HepG2 (cell line): ENCODE results near the gene PIEZO1. TPM values are rescaled to one million over a fixed set of nuclear protein-coding genes. Genes with fewer than 3 reads are reported as not detected.
A peak's percentile ranks its signal among the peaks of the same experiment; 100 is the strongest.

Experiments used
- ATAC-seq: fragments of 200-7000 bp; cut with Tn5 transposase; 3 replicates; pipeline ENCODE4 v1.9.1; 2020; ENCODE audit warnings: mild to moderate bottlenecking, moderate library complexity
- BruUV-seq: library from RNA; stranded (reverse); fragments of 400-500 nt; replicated peaks from 2 replicates; lab custom pipeline; 2021; lab: Mats Ljungman, UMichigan
- CTCF ChIA-PET: fragments of 300-600 bp; formaldehyde crosslinking; extraction: SDS; loops from one replicate; lab custom pipeline; 2021; ENCODE audit warnings: low total read pairs, inconsistent platforms, low intra/inter-chr PET ratio; lab: Yijun Ruan, JAX
- POLR2A ChIA-PET: fragments of 350-600 bp; sonication (Branson Sonifier 250); formaldehyde crosslinking; loops from one replicate; lab custom pipeline; 2020; ENCODE audit warnings: antibody characterized with exemption, inconsistent platforms; lab: Yijun Ruan, JAX
- DNase-seq: peaks from one replicate; pipeline ENCODE4 v3.0.0-alpha.2; 2015; ENCODE audit warnings: low spot score
- FAIRE-seq: peaks from 3 replicates; lab custom pipeline; 2011; peaks lifted over from hg19 to GRCh38; lab: Jason Lieb, UNC
- H2AFZ ChIP-seq: one replicate; pipeline ENCODE4 v1.6.1; 2011; ENCODE audit warnings: low read length, inconsistent platforms
- H3K27ac ChIP-seq: fragments of 300-600 bp; 3 replicates; pipeline ENCODE4 v1.8.0; 2011; ENCODE audit warnings: mixed run types, mild to moderate bottlenecking, mixed read lengths, low read length, inconsistent platforms; ENCODE audit not compliant: insufficient read depth; ENCODE audit errors: extremely low read length
- H3K27me3 ChIP-seq, 2 experiments: fragments of 200-600 bp in 1 of 2; 2 replicates in 1 of 2; 3 replicates in 1 of 2; pipeline versions ENCODE4 v1.6.0 to v1.8.0; 2011; ENCODE audit warnings: low read length in 2 of 2, mild to moderate bottlenecking in 2 of 2, moderate library complexity in 2 of 2, inconsistent platforms in 1 of 2; ENCODE audit not compliant: insufficient read depth in 2 of 2, control insufficient read depth in 1 of 2
- H3K36me3 ChIP-seq, 2 experiments: fragments of 200-600 bp in 1 of 2; replicated peaks in 1 of 2; 2 replicates in 1 of 2; 3 replicates in 1 of 2; pipeline versions ENCODE4 v1.5.1 to v1.8.0; 2011; ENCODE audit warnings: low read length in 2 of 2, inconsistent platforms in 1 of 2; ENCODE audit not compliant: insufficient read depth in 2 of 2, control insufficient read depth in 1 of 2
- H3K4me1 ChIP-seq: 2 replicates; pipeline ENCODE4 v1.5.1; 2012; ENCODE audit warnings: low read length, inconsistent platforms; ENCODE audit not compliant: insufficient read depth
- H3K4me2 ChIP-seq: 2 replicates; pipeline ENCODE4 v1.6.0; 2011; ENCODE audit warnings: low read depth, low read length, inconsistent platforms
- H3K4me3 ChIP-seq, 3 experiments: fragments of 200-600 bp in 1 of 3; sonication (generic), shearing (Covaris generic) in 1 of 3; replicated peaks in 1 of 3; 2 replicates each; pipeline ENCODE4 v1.5.1; 2011 to 2016; ENCODE audit warnings: low read length in 3 of 3, inconsistent platforms in 2 of 3, low read depth in 2 of 3, mild to moderate bottlenecking in 2 of 3, control low read depth in 1 of 3, mixed read lengths in 1 of 3; ENCODE audit not compliant: insufficient read depth in 1 of 3
- H3K79me2 ChIP-seq: one replicate; pipeline ENCODE4 v1.6.1; 2011; ENCODE audit warnings: low read length, inconsistent platforms; ENCODE audit not compliant: insufficient read depth
- H3K9ac ChIP-seq: 2 replicates; pipeline ENCODE4 v1.6.0; 2011; ENCODE audit warnings: mild to moderate bottlenecking, low read depth, low read length, inconsistent platforms; ENCODE audit not compliant: insufficient read depth
- H3K9me3 ChIP-seq: 2 replicates; pipeline ENCODE4 v1.5.1; 2012; ENCODE audit warnings: mild to moderate bottlenecking, low read length
- H4K20me1 ChIP-seq: 2 replicates; pipeline ENCODE4 v1.6.0; 2011; ENCODE audit warnings: inconsistent platforms, mild to moderate bottlenecking, low read length, moderate library complexity; ENCODE audit not compliant: insufficient read depth
- AGO2 ChIP-seq: fragments of 200-400 bp; formaldehyde crosslinking; optimal IDR thresholded peaks from 2 replicates; pipeline ENCODE3; 2017; ENCODE audit warnings: mild to moderate bottlenecking, low read depth, low read length, moderate library complexity
- CHCHD3 ChIP-seq: sonication (generic); formaldehyde crosslinking; IDR thresholded peaks from 2 replicates; pipeline ENCODE4 v1.8.0; 2022; ENCODE audit warnings: mild to moderate bottlenecking, missing genetic modification reagents, moderate library complexity
- FOXP1 ChIP-seq, 2 experiments: fragments of 450-650 bp in 1 of 2; IDR thresholded peaks; 2 replicates each; pipeline ENCODE4 v1.6.1; 2017 to 2018; ENCODE audit warnings: antibody characterized with exemption in 1 of 2
- GATA4 ChIP-seq: sonication (generic); IDR thresholded peaks from 2 replicates; pipeline ENCODE4 v1.6.1; 2016; ENCODE audit warnings: antibody characterized with exemption, low read depth, borderline replicate concordance
- ISL2 ChIP-seq: sonication (generic); formaldehyde crosslinking; IDR thresholded peaks from 2 replicates; pipeline ENCODE4 v1.5.0; 2020; ENCODE audit warnings: missing genetic modification reagents
- MED8 ChIP-seq: sonication (generic); formaldehyde crosslinking; IDR thresholded peaks from 2 replicates; pipeline ENCODE4 v1.8.1; 2023; ENCODE audit warnings: mild to moderate bottlenecking, missing genetic modification reagents; ENCODE audit not compliant: insufficient replicate concordance
- MEIS2 ChIP-seq: sonication (generic); formaldehyde crosslinking; IDR thresholded peaks from 2 replicates; pipeline ENCODE4 v1.9.0; 2021; ENCODE audit warnings: mild to moderate bottlenecking, missing genetic modification reagents
- POLR2AphosphoS5 ChIP-seq: IDR thresholded peaks from 2 replicates; pipeline ENCODE4 v1.6.1; 2012; ENCODE audit warnings: low read depth, low read length
- SMARCC2 ChIP-seq: fragments of 450-650 bp; IDR thresholded peaks from 2 replicates; pipeline ENCODE4 v1.6.1; 2017; ENCODE audit warnings: antibody characterized with exemption, mild to moderate bottlenecking
- TCF7 ChIP-seq: sonication (generic); IDR thresholded peaks from 2 replicates; pipeline ENCODE4 v1.6.1; 2016; ENCODE audit warnings: antibody characterized with exemption, low read depth
- ZBTB33 ChIP-seq: sonication (generic); formaldehyde crosslinking; IDR thresholded peaks from 2 replicates; pipeline ENCODE4 v1.4.0; 2020; ENCODE audit warnings: missing genetic modification reagents
- ZNF10 ChIP-seq: sonication (generic); formaldehyde crosslinking; IDR thresholded peaks from 2 replicates; pipeline ENCODE4 v1.4.0; 2020; ENCODE audit warnings: mild to moderate bottlenecking, low read depth, missing genetic modification reagents, borderline replicate concordance
- ZNF333 ChIP-seq: sonication (generic); formaldehyde crosslinking; IDR thresholded peaks from 2 replicates; pipeline ENCODE4 v1.4.0; 2020; ENCODE audit warnings: mild to moderate bottlenecking, missing genetic modification reagents, borderline replicate concordance
- ZNF546 ChIP-seq: sonication (generic); formaldehyde crosslinking; conservative IDR thresholded peaks from 2 replicates; pipeline ENCODE4 v1.8.1; 2023; ENCODE audit warnings: mild to moderate bottlenecking, missing genetic modification reagents
- ZNF713 ChIP-seq: sonication (generic); formaldehyde crosslinking; IDR thresholded peaks from 2 replicates; pipeline ENCODE4 v1.4.0; 2020; ENCODE audit warnings: mild to moderate bottlenecking, missing genetic modification reagents
- ZNF788 ChIP-seq: sonication (generic); formaldehyde crosslinking; IDR thresholded peaks from 2 replicates; pipeline ENCODE4 v1.5.0; 2020; ENCODE audit warnings: mild to moderate bottlenecking, missing genetic modification reagents, borderline replicate concordance
- ZSCAN20 ChIP-seq: sonication (generic); formaldehyde crosslinking; IDR thresholded peaks from 2 replicates; pipeline ENCODE4 v1.4.0; 2020; ENCODE audit warnings: missing genetic modification reagents, mild to moderate bottlenecking, borderline replicate concordance
- WGBS: methylation state at CpG from one replicate; pipeline ENCODE4 v1.1.6; 2017; ENCODE audit warnings: low lambda C conversion rate; 5-methylcytosine and 5-hydroxymethylcytosine counted together
- in situ Hi-C: cut with HindIII; loops from 2 replicates; pipeline ENCODE4 v1.10.0; 2017; ENCODE audit warnings: low pct_unique_long_range_greater_than_20kb; ENCODE audit not compliant: extremely low pct_ligation_motif_present
- intact Hi-C: fragments of 100-400 bp; cut with micrococcal nuclease; formaldehyde crosslinking; loops from one replicate; pipeline ENCODE4 v1.10.0; 2022; ENCODE audit not compliant: unreplicated experiment
- polyA plus RNA-seq, 8 experiments: library from polyadenylated mRNA; depleted of rRNA in 3 of 8; stranded (reverse) in 7 of 8; unstranded in 1 of 8; fragments of >200 nt; fragmentation: Illumina TruSeq in 4 of 8; extraction: Trizol in 4 of 8; gene quantifications; 2 replicates each; pipeline versions ENCODE4 v1.2.1 to v1.2.3, GENCODE V29; 2011 to 2016; ENCODE audit warnings: low read depth in 4 of 8, missing spikeins in 1 of 8, mixed read lengths in 1 of 8; ENCODE audit not compliant: insufficient read depth in 1 of 8
- total RNA-seq, 5 experiments: library from RNA; depleted of rRNA; stranded (reverse); fragments of >200 nt; fragmentation: Illumina TruSeq; extraction: Trizol; gene quantifications; 2 replicates each; pipeline ENCODE4 v1.2.3, GENCODE V29; 2016; ENCODE audit warnings: low read depth in 1 of 5

Gene PIEZO1
- total and polyA plus RNA-seq, 2 of the 13 experiments (the other 11 are each of a cell fraction or from before 2014, with no cell fraction given): 67.9 to 85.0 TPM

GRCh38 chr16:88749358-88749757 is 35.7 kb downstream of the PIEZO1 start:
- ATAC-seq (no peak), FAIRE-seq (no peak), DNase-seq (no peak)
- Histone ChIP-seq H3K4me2 (no peak overlapping the region), H3K79me2 (peaks cover 7% of the 10 kb centered on the region), H3K9ac (no peak overlapping the region), H3K4me1 (no peaks in the 10 kb centered on the region), H3K27me3 (no peaks in the 10 kb centered on the region), H2AFZ (no peak overlapping the region), H4K20me1 (no peaks in the 10 kb centered on the region), H3K9me3 (no peaks in the 10 kb centered on the region), H3K36me3 (peaks cover 2 to 12% of the 10 kb centered on the region in 2 experiments; a peak in 3 of 5 replicates), H3K27ac (no peak overlapping the region), H3K4me3 (no peak overlapping the region)
- intact Hi-C loops (no loop called here), in situ Hi-C loops (no loop called here)
- no TSS peak for BruUV-seq
- ChIA-PET POLR2A (interaction anchor here (1.1 kb wide), 1 partner anchor 11 kb away, joined by 3 read pairs; no protein-coding TSS in a partner anchor), CTCF (no interaction called here)
- 99% methylated on average over 20 of the region's 26 CpGs for WGBS
- TF ChIP-seq AGO2 (peak; percentile 36), MED8 (CRISPR knock-in tag) (no peak), ZNF333 (CRISPR knock-in tag) (no peak), ISL2 (CRISPR knock-in tag) (no peak), ZNF713 (CRISPR knock-in tag) (no peak), GATA4 (no peak), MEIS2 (CRISPR knock-in tag) (no peak), CHCHD3 (CRISPR knock-in tag) (no peak), SMARCC2 (no peak), ZNF546 (CRISPR knock-in tag) (no peak), TCF7 (no peak), ZBTB33 (CRISPR knock-in tag) (peak; percentile 51), ZNF788 (CRISPR knock-in tag) (no peak), ZNF10 (CRISPR knock-in tag) (no peak), ZSCAN20 (no peak), POLR2AphosphoS5 (no peak), FOXP1 (IDR thresholded peaks at IDR 0.05) (no peak), FOXP1 (CRISPR knock-in tag; IDR thresholded peaks at IDR 0.05) (no peak)
